Esophagus squamous epithelium (tissue), 4 donors: ENCODE data around the gene LIPC.

Source experiments
- CTCF ChIP-seq, 6 experiments: fragments of 450-650 bp in 4 of 6; fragments of 200-600 bp in 2 of 6; sonication (generic) in 2 of 6; IDR thresholded peaks; one replicate each; pipeline ENCODE4 v1.5.1; 2016 to 2019; ENCODE audit warnings: antibody characterized with exemption in 6 of 6, mild to moderate bottlenecking in 4 of 6, moderate library complexity in 4 of 6
- POLR2A ChIP-seq, 4 donors: fragments of 450-650 bp; IDR thresholded peaks; one replicate each; pipeline ENCODE4 v1.6.1; 2017; ENCODE audit warnings: antibody characterized with exemption in 4 of 4, mild to moderate bottlenecking in 4 of 4, moderate library complexity in 3 of 4

DNA sequence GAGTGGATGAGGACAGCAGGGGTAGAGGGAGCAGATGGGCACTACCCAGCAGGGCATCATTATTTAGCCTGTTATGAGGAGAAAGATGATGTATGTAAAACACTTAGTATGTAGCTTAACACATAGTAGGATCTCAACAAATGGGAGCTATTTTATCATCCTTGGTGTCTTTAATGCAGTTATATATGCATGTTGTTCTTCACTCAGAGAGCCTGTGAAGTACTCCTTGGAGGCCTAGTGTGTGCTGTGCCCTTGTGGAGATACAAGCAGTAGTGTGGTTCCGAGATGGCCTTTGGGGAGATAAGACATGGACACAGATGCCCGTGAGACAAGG is 124.2 kb downstream of the LIPC start:
- TF ChIP-seq CTCF (IDR thresholded peaks at IDR 0.05) (no peak), POLR2A (IDR thresholded peaks at IDR 0.05) (no peak)
